ENCODE data around the gene NEDD1. TPM values are rescaled to one million over a fixed set of nuclear protein-coding genes. Genes with fewer than 3 reads are reported as not detected.

Gene NEDD1
- total RNA-seq, 2 experiments from 2014 or later: 42.0 to 42.3 TPM

- H3K9me3 Mint-ChIP-seq: no peaks in the 10 kb centered on the region
- H3K27ac Mint-ChIP-seq: no peak overlapping the region
- ATAC-seq (ENCODE audit: low read depth) (no peak), DNase-seq (no peak)
- no peaks in the 10 kb centered on the region for H3K4me1 Mint-ChIP-seq
- no peaks in the 10 kb centered on the region for H3K36me3 Mint-ChIP-seq
- no peak overlapping the region for H3K4me3 Mint-ChIP-seq
- POLR2A ChIA-PET: no interaction called here
- H3K27me3 Mint-ChIP-seq: peaks cover 13% of the 10 kb centered on the region
These were observed 25.4 kb upstream of the NEDD1 start for GRCh38 chr12:96881608-96882007.

GRCh38 chr12:96882862-96883261, 24.2 kb upstream of the NEDD1 start:
- ATAC-seq (ENCODE audit: low read depth) (no peak), DNase-seq (no peak)
- no peaks in the 10 kb centered on the region for H3K9me3 Mint-ChIP-seq
- H3K27ac Mint-ChIP-seq: no peak overlapping the region
- POLR2A ChIA-PET: no interaction called here
- peaks cover 10% of the 10 kb centered on the region for H3K27me3 Mint-ChIP-seq
- no peak overlapping the region for H3K4me3 Mint-ChIP-seq
- H3K36me3 Mint-ChIP-seq: no peaks in the 10 kb centered on the region
- no peaks in the 10 kb centered on the region for H3K4me1 Mint-ChIP-seq

GRCh38 chr12:96883571-96883970, 23.5 kb upstream of the NEDD1 start:
- Mint-ChIP-seq H3K4me3 (no peak overlapping the region), H3K27ac (no peak overlapping the region), H3K4me1 (no peaks in the 10 kb centered on the region), H3K27me3 (peaks cover 10% of the 10 kb centered on the region), H3K36me3 (no peaks in the 10 kb centered on the region), H3K9me3 (no peaks in the 10 kb centered on the region)
- DNase-seq (no peak), ATAC-seq (ENCODE audit: low read depth) (no peak)
- POLR2A ChIA-PET: no interaction called here

- no peak overlapping the region for H3K27ac Mint-ChIP-seq
- no peak for ATAC-seq (ENCODE audit: low read depth)
- no peaks in the 10 kb centered on the region for H3K36me3 Mint-ChIP-seq
- DNase-seq: no peak
- no peaks in the 10 kb centered on the region for H3K4me1 Mint-ChIP-seq
- peaks cover 13% of the 10 kb centered on the region for H3K27me3 Mint-ChIP-seq
- no peak overlapping the region for H3K4me3 Mint-ChIP-seq
- H3K9me3 Mint-ChIP-seq: no peaks in the 10 kb centered on the region
- POLR2A ChIA-PET: no interaction called here
These were observed 19.9 kb upstream of the NEDD1 start for GRCh38 chr12:96886998-96887677.

GRCh38 chr12:96889273-96889933, 17.7 kb upstream of the NEDD1 start:
- H3K4me3 Mint-ChIP-seq: no peak overlapping the region
- no peak overlapping the region for H3K27ac Mint-ChIP-seq
- DNase-seq: no peak
- POLR2A ChIA-PET: no interaction called here
- ATAC-seq (ENCODE audit: low read depth): no peak
- H3K36me3 Mint-ChIP-seq: no peaks in the 10 kb centered on the region
- no peaks in the 10 kb centered on the region for H3K4me1 Mint-ChIP-seq
- peaks cover 1% of the 10 kb centered on the region for H3K9me3 Mint-ChIP-seq
- peaks cover 13% of the 10 kb centered on the region for H3K27me3 Mint-ChIP-seq

- Mint-ChIP-seq H3K36me3 (no peaks in the 10 kb centered on the region), H3K4me3 (no peak overlapping the region), H3K27ac (no peak overlapping the region), H3K27me3 (peaks cover 9% of the 10 kb centered on the region), H3K9me3 (peaks cover 1% of the 10 kb centered on the region), H3K4me1 (no peaks in the 10 kb centered on the region)
- no peak for DNase-seq
- ATAC-seq (ENCODE audit: low read depth): no peak
- POLR2A ChIA-PET: no interaction called here
These were observed 16.7 kb upstream of the NEDD1 start for GRCh38 chr12:96890331-96890730.

- ATAC-seq (ENCODE audit: low read depth): no peak
- Mint-ChIP-seq H3K36me3 (no peaks in the 10 kb centered on the region), H3K4me1 (no peaks in the 10 kb centered on the region), H3K9me3 (peaks cover 1% of the 10 kb centered on the region), H3K27ac (no peak overlapping the region), H3K27me3 (peaks cover 9% of the 10 kb centered on the region), H3K4me3 (no peak overlapping the region)
- no peak for DNase-seq
- POLR2A ChIA-PET: no interaction called here
These were observed 15.0 kb upstream of the NEDD1 start for GRCh38 chr12:96892104-96892503.

GRCh38 chr12:96897421-96897820, 9.6 kb upstream of the NEDD1 start:
- no peak for ATAC-seq (ENCODE audit: low read depth)
- DNase-seq: no peak
- Mint-ChIP-seq H3K36me3 (no peaks in the 10 kb centered on the region), H3K27me3 (peaks cover 8% of the 10 kb centered on the region), H3K9me3 (peaks cover 1% of the 10 kb centered on the region), H3K4me1 (no peaks in the 10 kb centered on the region), H3K4me3 (no peak overlapping the region), H3K27ac (no peak overlapping the region)
- POLR2A ChIA-PET: no interaction called here

- Mint-ChIP-seq H3K36me3 (no peaks in the 10 kb centered on the region), H3K4me3 (no peak overlapping the region), H3K9me3 (no peaks in the 10 kb centered on the region), H3K27me3 (peaks cover 26% of the 10 kb centered on the region), H3K27ac (no peak overlapping the region), H3K4me1 (peaks cover 3% of the 10 kb centered on the region)
- ATAC-seq (ENCODE audit: low read depth): no peak
- POLR2A ChIA-PET: no interaction called here
- DNase-seq: no peak
These were observed 5.9 kb upstream of the NEDD1 start for GRCh38 chr12:96901175-96901574.

- ATAC-seq (ENCODE audit: low read depth) (no peak), DNase-seq (no peak)
- H3K27ac Mint-ChIP-seq: no peak overlapping the region
- no peaks in the 10 kb centered on the region for H3K9me3 Mint-ChIP-seq
- no peak overlapping the region for H3K4me3 Mint-ChIP-seq
- peaks cover 21% of the 10 kb centered on the region for H3K27me3 Mint-ChIP-seq
- H3K36me3 Mint-ChIP-seq: no peaks in the 10 kb centered on the region
- POLR2A ChIA-PET: no interaction called here
- H3K4me1 Mint-ChIP-seq: peaks cover 7% of the 10 kb centered on the region
These were observed 5.0 kb upstream of the NEDD1 start for GRCh38 chr12:96902076-96902475.

- H3K4me3 Mint-ChIP-seq: peak overlapping the region; percentile 97
- ATAC-seq (ENCODE audit: low read depth) (no peak), DNase-seq (no peak)
- peaks cover 18% of the 10 kb centered on the region for H3K27me3 Mint-ChIP-seq
- peaks cover 39% of the 10 kb centered on the region for H3K4me1 Mint-ChIP-seq
- H3K9me3 Mint-ChIP-seq: no peaks in the 10 kb centered on the region
- POLR2A ChIA-PET: interaction anchor here (0.7 to 2.0 kb wide), 3 partner anchors 12 to 1573 kb away, joined by 3 to 11 read pairs (median 6); no protein-coding TSS in a partner anchor
- H3K36me3 Mint-ChIP-seq: peaks cover 16% of the 10 kb centered on the region
- H3K27ac Mint-ChIP-seq: peak overlapping the region; percentile 92
These were observed 584 bp upstream of the NEDD1 start for GRCh38 chr12:96906498-96906848.

GRCh38 chr12:96907671-96908422, 790 bp downstream of the NEDD1 start:
- Mint-ChIP-seq H3K27me3 (peaks cover 18% of the 10 kb centered on the region), H3K9me3 (no peaks in the 10 kb centered on the region), H3K4me3 (peak overlapping the region; percentile 97), H3K36me3 (peaks cover 18% of the 10 kb centered on the region), H3K4me1 (peaks cover 43% of the 10 kb centered on the region), H3K27ac (peak overlapping the region; percentile 94)
- ATAC-seq (ENCODE audit: low read depth) (peak; percentile 33), DNase-seq (peak; percentile 50)
- POLR2A ChIA-PET: interaction anchor here (1.2 to 2.0 kb wide), 3 partner anchors 11 to 188 kb away, joined by 4 to 11 read pairs (median 6); no protein-coding TSS in a partner anchor

- peaks cover 18% of the 10 kb centered on the region for H3K27me3 Mint-ChIP-seq
- ATAC-seq (ENCODE audit: low read depth) (no peak), DNase-seq (no peak)
- H3K27ac Mint-ChIP-seq: peak overlapping the region; percentile 94
- no peaks in the 10 kb centered on the region for H3K9me3 Mint-ChIP-seq
- POLR2A ChIA-PET: interaction anchor here (1.2 to 2.0 kb wide), 2 partner anchors 20 to 188 kb away, joined by 4 to 6 read pairs; no protein-coding TSS in a partner anchor
- H3K36me3 Mint-ChIP-seq: peaks cover 22% of the 10 kb centered on the region
- peak overlapping the region; percentile 97 for H3K4me3 Mint-ChIP-seq
- H3K4me1 Mint-ChIP-seq: peaks cover 43% of the 10 kb centered on the region
These were observed 1.3 kb downstream of the NEDD1 start for GRCh38 chr12:96908423-96908675.

- Mint-ChIP-seq H3K9me3 (peaks cover 2% of the 10 kb centered on the region), H3K27me3 (no peaks in the 10 kb centered on the region), H3K36me3 (peaks cover 41% of the 10 kb centered on the region), H3K4me3 (no peak overlapping the region), H3K27ac (no peak overlapping the region), H3K4me1 (peaks cover 40% of the 10 kb centered on the region)
- no peak for DNase-seq
- POLR2A ChIA-PET: no interaction called here
- no peak for ATAC-seq (ENCODE audit: low read depth)
These were observed 5.2 kb downstream of the NEDD1 start for GRCh38 chr12:96912261-96912660.
